DND-41 (cell line): ENCODE measurements around the gene SEMA4C.

Source experiments
- ATAC-seq: fragments of 200-7000 bp; cut with Tn5 transposase; 3 replicates; pipeline ENCODE4 v1.9.1; 2021; ENCODE audit warnings: low read depth; ENCODE audit not compliant: insufficient read depth
- DNase-seq: peaks from one replicate; pipeline ENCODE4 v3.0.0-alpha.2; 2020
- H2AFZ ChIP-seq: 2 replicates; pipeline ENCODE4 v1.6.0; 2012; ENCODE audit warnings: low read depth, low read length
- H3K27ac ChIP-seq: 2 replicates; pipeline ENCODE4 v1.5.1; 2012; ENCODE audit warnings: low read length, inconsistent platforms
- H3K27me3 ChIP-seq: fragments of 200-600 bp; sonication (generic); 2 replicates; pipeline ENCODE4 v1.6.0; 2012; ENCODE audit warnings: low read length, mild to moderate bottlenecking, inconsistent platforms; ENCODE audit not compliant: insufficient read depth, poor library complexity
- H3K36me3 ChIP-seq: 2 replicates; pipeline ENCODE4 v1.5.1; 2012; ENCODE audit warnings: low read length, inconsistent platforms; ENCODE audit not compliant: insufficient read depth
- H3K4me1 ChIP-seq: 2 replicates; pipeline ENCODE4 v1.5.1; 2012; ENCODE audit warnings: mild to moderate bottlenecking, low read length; ENCODE audit not compliant: insufficient read depth
- H3K4me2 ChIP-seq: 2 replicates; pipeline ENCODE4 v1.6.0; 2012; ENCODE audit warnings: mild to moderate bottlenecking, moderate library complexity, low read length, inconsistent platforms; ENCODE audit not compliant: insufficient read depth
- H3K4me3 ChIP-seq, 2 experiments: fragments of 200-600 bp in 1 of 2; shearing (Covaris generic) in 1 of 2; 2 replicates each; pipeline ENCODE4 v1.5.1; 2012 to 2016; ENCODE audit warnings: inconsistent platforms in 2 of 2, low read length in 2 of 2, mild to moderate bottlenecking in 2 of 2, low read depth in 1 of 2, moderate library complexity in 1 of 2
- H3K79me2 ChIP-seq: 2 replicates; pipeline ENCODE4 v1.6.0; 2012; ENCODE audit warnings: low read length, inconsistent platforms; ENCODE audit not compliant: insufficient read depth
- H3K9ac ChIP-seq: 2 replicates; pipeline ENCODE4 v1.6.0; 2012; ENCODE audit warnings: low read depth, mild to moderate bottlenecking, inconsistent platforms, low read length, moderate library complexity
- H3K9me3 ChIP-seq: 2 replicates; pipeline ENCODE4 v1.5.1; 2012; ENCODE audit warnings: low read length, moderate library complexity, mild to moderate bottlenecking, inconsistent platforms; ENCODE audit not compliant: insufficient read depth, severe bottlenecking
- H4K20me1 ChIP-seq: 2 replicates; pipeline ENCODE4 v1.6.0; 2012; ENCODE audit warnings: low read length; ENCODE audit not compliant: insufficient read depth
- EZH2 ChIP-seq: IDR thresholded peaks from 3 replicates; pipeline ENCODE4 v1.6.1; 2012; ENCODE audit warnings: borderline replicate concordance, low read depth, mild to moderate bottlenecking, moderate library complexity, low read length, inconsistent platforms; ENCODE audit not compliant: severe bottlenecking
- TF ChIP-seq, protein P1 (sequence below): IDR thresholded peaks from 2 replicates; pipeline ENCODE4 v1.5.1; 2012; ENCODE audit warnings: borderline replicate concordance, low read length, moderate library complexity, mild to moderate bottlenecking; ENCODE audit not compliant: poor library complexity, severe bottlenecking; ENCODE audit errors: extremely low read depth

SEMA4C gene

DNA sequence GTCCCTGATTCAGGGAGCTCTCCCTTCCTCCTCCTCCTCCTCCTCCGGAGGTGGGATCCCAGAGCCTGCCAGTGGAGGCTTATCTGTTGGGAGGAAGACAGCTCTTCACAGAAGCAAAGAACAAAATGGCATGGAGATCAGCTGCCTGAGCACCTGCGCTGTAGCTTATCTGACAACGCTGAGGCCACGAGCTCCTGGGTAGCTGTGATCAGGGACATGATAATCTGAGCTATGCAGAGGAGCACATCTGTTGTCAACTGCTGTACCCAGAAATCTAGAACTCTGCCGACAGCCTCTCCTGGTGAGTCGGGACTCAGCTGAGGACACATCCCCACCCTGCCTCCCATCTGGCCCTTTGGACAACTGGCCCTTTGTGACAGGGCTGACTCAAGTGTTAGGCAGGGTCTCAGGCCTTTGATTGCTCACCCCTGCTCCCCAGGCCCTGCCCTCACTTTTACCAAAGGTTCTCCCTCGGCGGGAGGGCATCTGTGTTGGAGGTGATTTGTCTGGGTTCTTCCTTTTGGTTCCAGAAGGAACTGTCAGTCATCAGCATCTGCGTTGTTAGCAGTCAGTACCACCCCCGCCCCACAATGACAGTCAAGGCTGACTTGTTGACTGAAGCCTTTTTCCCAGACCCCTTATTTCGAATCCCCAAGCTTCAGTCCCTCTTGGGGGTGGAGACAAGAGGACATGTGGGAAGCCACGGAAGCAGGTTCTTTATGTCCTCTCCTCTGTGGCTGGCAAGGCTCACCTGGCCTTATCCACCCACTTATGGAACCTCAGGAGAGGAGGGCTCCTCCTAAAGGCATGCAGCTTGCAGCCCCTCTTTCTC, 59.7 kb downstream of the SEMA4C start:
- DNase-seq (no peak), ATAC-seq (0 out of 3 replicates have a peak, but pooled peaks have one; percentile 27)
- peaks cover 4% of the 10 kb centered on the region for H3K4me1 ChIP-seq
- peaks cover 18% of the 10 kb centered on the region for H3K36me3 ChIP-seq
- H3K27me3 ChIP-seq, result no peaks in the 10 kb centered on the region
- no peak overlapping the region for H3K27ac ChIP-seq
- H3K79me2 ChIP-seq, result no peaks in the 10 kb centered on the region
- no peaks in the 10 kb centered on the region for H3K9me3 ChIP-seq
- H4K20me1 ChIP-seq, result no peaks in the 10 kb centered on the region
- H2AFZ ChIP-seq, result no peak overlapping the region
- no peak overlapping the region for H3K9ac ChIP-seq
- H3K4me2 ChIP-seq, result no peak overlapping the region
- TF ChIP-seq, protein P1, sequence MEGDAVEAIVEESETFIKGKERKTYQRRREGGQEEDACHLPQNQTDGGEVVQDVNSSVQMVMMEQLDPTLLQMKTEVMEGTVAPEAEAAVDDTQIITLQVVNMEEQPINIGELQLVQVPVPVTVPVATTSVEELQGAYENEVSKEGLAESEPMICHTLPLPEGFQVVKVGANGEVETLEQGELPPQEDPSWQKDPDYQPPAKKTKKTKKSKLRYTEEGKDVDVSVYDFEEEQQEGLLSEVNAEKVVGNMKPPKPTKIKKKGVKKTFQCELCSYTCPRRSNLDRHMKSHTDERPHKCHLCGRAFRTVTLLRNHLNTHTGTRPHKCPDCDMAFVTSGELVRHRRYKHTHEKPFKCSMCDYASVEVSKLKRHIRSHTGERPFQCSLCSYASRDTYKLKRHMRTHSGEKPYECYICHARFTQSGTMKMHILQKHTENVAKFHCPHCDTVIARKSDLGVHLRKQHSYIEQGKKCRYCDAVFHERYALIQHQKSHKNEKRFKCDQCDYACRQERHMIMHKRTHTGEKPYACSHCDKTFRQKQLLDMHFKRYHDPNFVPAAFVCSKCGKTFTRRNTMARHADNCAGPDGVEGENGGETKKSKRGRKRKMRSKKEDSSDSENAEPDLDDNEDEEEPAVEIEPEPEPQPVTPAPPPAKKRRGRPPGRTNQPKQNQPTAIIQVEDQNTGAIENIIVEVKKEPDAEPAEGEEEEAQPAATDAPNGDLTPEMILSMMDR, result no peak
- TF ChIP-seq EZH2, result no peak
- no peak overlapping the region for H3K4me3 ChIP-seq
